NCI-H2029 (cell line): ENCODE measurements around the gene IFNA16.
"Not testable (repeated sequence)": the region's sequence is repeated elsewhere in the genome, so short reads cannot be mapped to it uniquely, and the experiment has no call there.

ENCODE experiments used
- DNase-seq: peaks from one replicate; lab custom pipeline; 2025; lab: John Stamatoyannopoulos, UW

Gene IFNA16

GRCh38 chr9:21217211-21217610 is at the start of gene IFNA16:
Gene IFNA16, minus strand, starts transcription at chr9:21217311. Its CDS starts 6 bp downstream, at chr9:21217305.
- DNase-seq = not testable (repeated sequence)

- DNase-seq = no peak
These were observed 48.5 kb upstream of the IFNA16 start for GRCh38 chr9:21265421-21266189.

DNA sequence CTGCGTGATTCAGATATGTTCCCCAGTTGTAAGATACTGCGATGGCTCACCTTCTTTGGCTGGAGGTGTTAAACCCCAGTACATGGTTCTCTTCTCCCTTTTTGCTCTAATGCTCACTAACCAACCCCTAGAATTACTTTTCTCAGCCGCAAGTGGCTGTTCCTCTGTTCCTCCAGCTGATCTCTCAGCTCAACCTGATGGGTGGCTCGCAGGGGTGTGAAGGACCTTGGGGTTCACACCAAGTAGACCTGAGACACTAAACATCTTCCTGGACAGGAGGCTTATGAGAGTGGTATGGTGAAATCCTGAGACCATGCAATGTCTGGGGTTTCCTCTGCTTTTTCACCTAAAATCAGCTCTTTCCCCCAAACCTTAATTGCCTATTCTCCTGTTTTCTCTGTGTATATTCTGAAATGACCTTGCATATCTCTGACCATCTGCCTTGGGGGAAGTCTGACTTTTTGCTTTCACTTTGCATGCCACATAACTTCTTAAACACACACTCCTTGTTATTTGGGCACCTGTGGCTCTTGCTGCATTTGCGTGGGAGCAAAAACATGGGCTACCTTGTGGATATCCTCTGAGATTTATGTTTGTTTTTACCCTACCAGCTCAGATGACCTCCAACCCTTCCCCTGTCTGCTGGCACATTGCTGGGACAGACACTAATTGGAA is 38.6 kb upstream of the IFNA16 start:
- no peak for DNase-seq

GRCh38 chr9:21252721-21253547 is 35.8 kb upstream of the IFNA16 start:
- DNase-seq = no peak

DNA sequence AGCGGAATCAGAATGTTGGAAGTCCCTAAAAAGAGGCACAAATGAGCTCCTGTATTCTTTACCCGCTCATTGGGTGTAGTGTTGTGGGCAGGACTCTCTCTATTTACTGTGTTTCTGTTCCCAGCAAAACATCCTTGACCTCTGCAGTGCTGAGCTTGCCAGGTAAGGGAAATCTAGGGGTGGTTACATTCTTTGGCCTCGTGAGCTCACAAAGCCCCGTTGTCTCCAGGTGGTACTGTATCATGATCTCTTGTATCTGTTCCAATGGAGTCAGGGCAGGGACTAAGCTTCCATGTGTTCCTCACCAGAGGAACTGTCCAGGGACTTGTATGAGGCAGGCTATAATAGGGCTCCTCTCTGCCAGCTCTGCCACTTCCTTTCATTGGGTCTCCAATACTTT is 34.5 kb upstream of the IFNA16 start:
- DNase-seq = no peak

DNA sequence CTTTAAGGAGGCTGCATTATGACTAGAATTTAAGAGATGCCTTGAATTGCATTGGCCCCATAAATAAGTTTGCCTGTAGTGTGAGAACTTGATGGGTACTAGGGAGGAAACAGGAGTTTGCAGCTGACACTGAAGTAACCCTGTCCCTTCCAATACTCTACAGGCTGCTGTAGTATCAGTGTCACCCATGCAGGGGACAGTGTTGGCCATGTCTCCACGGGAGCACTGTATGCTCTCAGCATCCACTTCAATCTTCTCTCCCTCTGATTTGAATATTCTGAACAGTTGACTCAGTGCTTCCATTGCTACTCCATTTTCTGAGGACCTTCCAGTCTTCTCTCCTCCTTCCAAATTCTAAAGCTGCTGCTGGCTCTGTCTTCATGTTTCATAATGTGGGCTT is 34.1 kb upstream of the IFNA16 start:
- no peak for DNase-seq

- no peak for DNase-seq
These were observed 27.7 kb upstream of the IFNA16 start for GRCh38 chr9:21244836-21245235.

- no peak for DNase-seq
These were observed 22.8 kb upstream of the IFNA16 start, which contains the start of gene IFNA14 for GRCh38 chr9:21239911-21240310. Gene IFNA14, minus strand, starts transcription at chr9:21240005. Its CDS starts 70 bp downstream, at chr9:21239935.

DNA sequence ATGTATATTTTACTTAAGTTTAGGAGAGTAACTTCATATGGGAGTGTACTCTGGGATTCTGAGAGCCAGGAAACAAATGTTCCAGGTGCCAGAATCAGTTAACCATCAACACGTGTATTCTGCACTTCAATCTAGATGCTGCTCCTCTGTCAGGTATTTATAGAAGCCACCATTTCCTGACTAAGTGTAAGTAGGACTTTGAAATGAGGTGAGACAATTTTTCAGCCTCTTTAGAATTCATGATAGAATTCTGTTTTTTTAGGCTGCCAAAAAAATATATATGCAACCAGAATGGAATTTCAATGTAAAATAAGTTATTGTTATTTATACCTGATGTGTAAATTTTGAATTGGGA is 19.2 kb upstream of the IFNA16 start:
- DNase-seq = not testable (repeated sequence)

DNA sequence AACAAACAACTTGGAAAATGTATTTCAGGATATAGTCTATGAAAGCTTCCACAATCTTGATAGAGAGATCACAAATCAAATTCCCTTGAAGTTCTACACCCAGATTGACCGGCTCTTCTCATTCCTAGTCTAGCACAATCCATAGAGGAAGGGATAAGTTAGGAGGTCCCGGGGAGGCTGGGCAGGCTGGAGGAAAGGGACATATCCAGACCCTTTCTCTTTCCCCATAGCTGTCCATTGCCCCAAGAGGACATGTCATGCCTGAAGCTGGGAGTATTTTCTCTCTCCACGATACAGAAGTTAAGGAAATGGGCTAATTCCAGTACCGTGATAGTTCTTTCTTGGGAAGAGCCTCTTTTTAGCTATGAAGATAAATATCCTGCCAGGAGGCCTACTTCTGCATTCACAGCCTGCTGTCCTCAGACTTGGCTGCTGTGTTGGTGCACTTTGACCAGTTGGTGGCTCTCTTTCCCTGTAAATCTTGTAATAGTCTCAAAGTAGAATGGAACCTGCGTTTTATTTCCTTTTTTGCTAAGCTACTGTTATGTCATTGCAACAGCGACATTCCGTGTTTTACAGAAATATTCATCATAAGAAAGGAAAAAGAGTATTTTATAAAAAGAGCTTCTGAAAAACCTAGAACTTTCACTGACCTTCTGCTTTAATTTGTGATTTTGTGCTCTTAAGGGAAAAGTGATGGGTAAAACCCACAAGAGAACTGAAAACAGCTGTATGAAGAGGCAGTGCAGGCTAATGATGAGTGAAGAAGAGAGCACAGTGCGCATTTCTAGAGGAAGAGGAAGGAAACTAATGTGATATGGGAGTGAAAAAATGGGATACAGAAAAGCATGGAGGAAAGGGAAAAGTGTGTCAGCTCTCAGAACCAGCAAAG is 18.6 kb upstream of the IFNA16 start:
- not testable (repeated sequence) for DNase-seq

- DNase-seq = no peak
These were observed 17.1 kb upstream of the IFNA16 start for GRCh38 chr9:21234153-21234687.

- no peak for DNase-seq
These were observed 16.1 kb upstream of the IFNA16 start for GRCh38 chr9:21233258-21233657.

- no peak for DNase-seq
These were observed 11.0 kb upstream of the IFNA16 start, which contains the start of gene IFNA17 for GRCh38 chr9:21228122-21228521. Gene IFNA17, minus strand, starts transcription at chr9:21228222. Its CDS starts 49 bp downstream, at chr9:21228173.

- not testable (repeated sequence) for DNase-seq
These were observed 3.4 kb downstream of the IFNA16 start for GRCh38 chr9:21213411-21214326.

GRCh38 chr9:21212160-21212559 is 5.0 kb downstream of the IFNA16 start:
- not testable (repeated sequence) for DNase-seq

DNA sequence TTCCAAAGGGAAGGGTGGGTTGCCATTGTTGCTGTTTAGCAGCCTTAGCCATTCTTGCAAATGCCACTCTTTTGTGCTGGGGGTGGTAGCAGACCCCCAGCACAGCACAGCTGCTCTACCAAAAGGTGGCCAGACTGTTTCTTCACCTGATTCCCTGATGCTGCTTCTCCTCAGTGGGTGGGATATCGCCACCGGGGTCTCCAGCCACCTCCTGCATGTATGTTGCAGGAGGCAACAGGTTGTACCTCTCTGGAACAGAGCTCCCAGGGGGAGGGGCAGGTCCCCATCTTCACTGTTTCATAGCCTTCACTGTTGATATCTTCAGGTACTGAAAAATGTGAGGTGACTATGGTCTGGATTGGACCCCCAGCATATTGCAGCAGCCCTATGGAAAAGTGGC is 6.3 kb downstream of the IFNA16 start:
- DNase-seq = not testable (repeated sequence)

DNA sequence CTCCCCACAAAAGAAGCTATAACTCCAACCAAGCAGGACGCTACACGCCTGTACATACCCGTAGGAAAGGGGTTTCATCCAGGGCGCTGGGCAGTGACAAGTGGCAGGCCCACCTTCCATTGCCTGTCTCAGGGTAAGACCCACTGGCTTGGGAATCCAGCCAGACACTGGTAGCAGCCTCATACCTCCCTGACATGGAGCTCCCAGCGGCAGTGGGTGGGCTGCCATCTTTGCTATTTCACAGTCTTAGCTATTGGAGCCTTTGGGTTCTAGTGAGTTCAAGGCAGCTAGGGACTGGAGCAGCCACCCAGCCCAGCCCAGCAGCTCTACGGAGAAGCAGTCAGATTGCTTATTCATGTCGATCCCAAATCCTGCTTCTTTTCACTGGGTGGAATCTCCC is 6.8 kb downstream of the IFNA16 start:
- no peak for DNase-seq

DNA sequence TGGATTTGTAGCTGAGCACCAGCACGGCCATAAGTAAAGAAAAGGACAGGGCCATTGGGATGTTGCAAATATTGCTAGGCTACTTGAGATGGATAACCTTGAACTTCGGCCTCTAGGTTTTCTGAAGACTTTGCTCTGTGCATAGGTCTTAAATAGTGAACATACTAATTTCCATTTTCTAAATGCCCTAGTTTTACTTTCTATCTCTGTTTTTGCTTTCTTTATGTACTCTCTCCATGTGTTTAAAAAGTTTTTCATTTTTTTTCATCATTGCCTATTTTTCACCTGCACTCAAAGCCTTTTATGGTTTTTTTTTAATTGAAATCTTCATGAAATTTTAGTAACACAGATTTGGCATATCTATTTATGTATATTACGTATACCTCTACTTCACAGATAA is 10.1 kb downstream of the IFNA16 start, which contains the start of gene IFNA10:
Gene IFNA10 (minus strand): TSS at position 101 of the 400 bp plus-strand sequence. CDS start 46 bp downstream, at position 55.
- DNase-seq = not testable (repeated sequence)

- DNase-seq = no peak
These were observed 11.9 kb downstream of the IFNA16 start for GRCh38 chr9:21205204-21205603.

GRCh38 chr9:21202105-21202504 is 15.0 kb downstream of the IFNA16 start, which contains the start of gene IFNA7:
Gene IFNA7, minus strand, starts transcription at chr9:21202205. Its CDS starts 40 bp downstream, at chr9:21202165.
- DNase-seq = not testable (repeated sequence)
